GM19023 (cell line): ENCODE data around the gene PRR20E.
"Not testable (repeated sequence)": the region's sequence is repeated elsewhere in the genome, so short reads cannot be mapped to it uniquely, and the experiment has no call there.

ENCODE experiments used
- ATAC-seq: cut with Tn5 transposase; IDR thresholded peaks from one replicate; pipeline ENCODE4 v1.9.1; 2021; ENCODE audit warnings: mild to moderate bottlenecking, moderate library complexity; ENCODE audit not compliant: unreplicated experiment

PRR20E gene

GRCh38 chr13:57166897-57167296 lies at the start of gene PRR20E:
TSS of gene PRR20E (plus strand) at chr13:57167197. CDS start at chr13:57167584, 387 bp downstream.
- not testable (repeated sequence) for ATAC-seq

- ATAC-seq, result no peak
Observed at GRCh38 chr13:57123681-57124080, 43.3 kb upstream of the PRR20E start.

- ATAC-seq, result no peak
Observed at GRCh38 chr13:57128909-57129308, 38.1 kb upstream of the PRR20E start.

- no peak for ATAC-seq
Observed at GRCh38 chr13:57136093-57136492, 30.9 kb upstream of the PRR20E start.

GRCh38 chr13:57137585-57137984 lies 29.4 kb upstream of the PRR20E start:
- no peak for ATAC-seq

- no peak for ATAC-seq
Observed at GRCh38 chr13:57138988-57139387, 28.0 kb upstream of the PRR20E start.

GRCh38 chr13:57139781-57140180 lies 27.2 kb upstream of the PRR20E start:
- not testable (repeated sequence) for ATAC-seq

GRCh38 chr13:57140235-57140968 lies 26.6 kb upstream of the PRR20E start, which contains the start of gene PRR20A:
TSS of gene PRR20A (plus strand) at chr13:57140918. CDS start at chr13:57141305, 387 bp downstream.
- ATAC-seq, result not testable (repeated sequence)

- ATAC-seq, result not testable (repeated sequence)
Observed at GRCh38 chr13:57147188-57147587, 19.8 kb upstream of the PRR20E start, which contains the start of gene PRR20B. TSS of gene PRR20B (plus strand) at chr13:57147488. CDS start at chr13:57147875, 387 bp downstream.

GRCh38 chr13:57148106-57148505 lies 18.9 kb upstream of the PRR20E start:
- not testable (repeated sequence) for ATAC-seq

- ATAC-seq, result not testable (repeated sequence)
Observed at GRCh38 chr13:57153761-57154160, 13.2 kb upstream of the PRR20E start, which contains the start of gene PRR20C. TSS of gene PRR20C (plus strand) at chr13:57154061. CDS start at chr13:57154448, 387 bp downstream.

GRCh38 chr13:57160332-57160731 lies 6.7 kb upstream of the PRR20E start, which contains the start of gene PRR20D:
TSS of gene PRR20D (plus strand) at chr13:57160632. CDS start at chr13:57161019, 387 bp downstream.
- ATAC-seq, result not testable (repeated sequence)

- ATAC-seq, result no peak
Observed at GRCh38 chr13:57191667-57192066, 24.7 kb downstream of the PRR20E start.

GRCh38 chr13:57212989-57213388 lies 46.0 kb downstream of the PRR20E start:
- ATAC-seq, result no peak
